ENCODE data around the gene INTS11.

DNA sequence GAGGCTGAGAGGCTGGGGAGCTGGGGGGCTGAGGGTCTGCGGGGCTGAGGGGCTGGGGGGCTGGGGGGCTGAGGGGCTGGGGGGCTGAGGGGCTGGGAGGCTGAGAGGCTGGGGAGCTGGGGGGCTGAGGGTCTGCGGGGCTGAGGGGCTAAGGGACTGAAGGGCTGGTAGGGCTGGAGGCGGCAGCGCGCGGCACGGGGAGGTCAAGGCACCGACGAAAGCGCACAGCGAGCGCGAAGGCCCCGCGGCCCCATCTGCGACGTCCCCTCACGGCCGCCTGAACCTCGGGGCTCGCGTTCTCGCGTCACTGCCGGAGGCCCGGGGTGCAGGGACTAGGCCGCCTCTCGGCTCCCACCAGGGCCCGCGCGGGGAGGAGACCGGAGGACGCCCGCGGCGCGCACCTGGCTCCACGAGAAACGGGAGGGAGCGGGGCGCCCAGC lies 356 bp downstream of the INTS11 start:
- no peak for TF ChIP-seq EZH2phosphoT487 (IDR thresholded peaks at IDR 0.05; ENCODE audit: borderline replicate concordance, low read length)
- TF ChIP-seq, protein P1, sequence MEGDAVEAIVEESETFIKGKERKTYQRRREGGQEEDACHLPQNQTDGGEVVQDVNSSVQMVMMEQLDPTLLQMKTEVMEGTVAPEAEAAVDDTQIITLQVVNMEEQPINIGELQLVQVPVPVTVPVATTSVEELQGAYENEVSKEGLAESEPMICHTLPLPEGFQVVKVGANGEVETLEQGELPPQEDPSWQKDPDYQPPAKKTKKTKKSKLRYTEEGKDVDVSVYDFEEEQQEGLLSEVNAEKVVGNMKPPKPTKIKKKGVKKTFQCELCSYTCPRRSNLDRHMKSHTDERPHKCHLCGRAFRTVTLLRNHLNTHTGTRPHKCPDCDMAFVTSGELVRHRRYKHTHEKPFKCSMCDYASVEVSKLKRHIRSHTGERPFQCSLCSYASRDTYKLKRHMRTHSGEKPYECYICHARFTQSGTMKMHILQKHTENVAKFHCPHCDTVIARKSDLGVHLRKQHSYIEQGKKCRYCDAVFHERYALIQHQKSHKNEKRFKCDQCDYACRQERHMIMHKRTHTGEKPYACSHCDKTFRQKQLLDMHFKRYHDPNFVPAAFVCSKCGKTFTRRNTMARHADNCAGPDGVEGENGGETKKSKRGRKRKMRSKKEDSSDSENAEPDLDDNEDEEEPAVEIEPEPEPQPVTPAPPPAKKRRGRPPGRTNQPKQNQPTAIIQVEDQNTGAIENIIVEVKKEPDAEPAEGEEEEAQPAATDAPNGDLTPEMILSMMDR (IDR thresholded peaks at IDR 0.05; ENCODE audit: low read depth, low read length, poor library complexity, severe bottlenecking) = no peak
